ENCODE data around the gene TCF23.
"Not testable (repeated sequence)": the region's sequence is repeated elsewhere in the genome, so short reads cannot be mapped to it uniquely, and the experiment has no call there.

TCF23 gene

DNA sequence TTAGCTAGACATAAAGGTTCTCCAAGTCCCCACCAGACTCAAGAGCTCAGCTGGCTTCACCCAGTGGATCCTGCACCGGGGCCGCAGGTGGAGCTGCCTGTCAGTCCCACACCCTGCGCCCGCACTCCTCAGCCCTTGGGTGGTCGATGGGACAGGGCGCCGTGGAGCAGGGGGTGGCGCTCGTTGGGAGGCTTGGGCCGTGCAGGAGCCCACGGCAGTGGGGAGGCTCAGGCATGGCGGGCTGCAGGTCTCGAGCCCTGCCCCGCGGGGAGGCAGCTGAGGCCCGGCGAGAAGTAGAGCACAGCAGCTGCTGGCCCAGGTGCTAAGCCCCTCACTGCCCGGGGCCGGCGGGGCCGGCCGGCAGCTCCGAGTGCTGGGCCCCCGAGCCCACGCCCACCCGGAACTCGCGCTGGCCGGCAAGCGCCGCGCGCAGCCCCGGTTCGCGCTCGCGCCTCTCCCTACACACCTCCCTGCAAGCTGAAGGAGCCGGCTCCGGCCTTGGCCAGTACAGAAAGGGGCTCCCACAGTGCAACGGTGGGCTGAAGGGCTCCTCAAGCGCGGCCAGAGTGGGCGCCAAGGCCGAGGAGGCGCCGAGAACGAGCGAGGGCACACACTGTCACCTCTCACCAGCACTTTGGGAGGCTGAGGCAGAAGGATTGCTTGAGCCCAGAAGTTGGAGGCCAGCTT is 37.3 kb upstream of the TCF23 start:
- H3K9me3 ChIP-seq (ENCODE audit: control insufficient read depth, insufficient read depth, low read length); H3K36me3 ChIP-seq (ENCODE audit: control insufficient read depth, low read length); H3K9me2 ChIP-seq (replicated peaks; ENCODE audit: control insufficient read depth, low read length); H3K4me3 ChIP-seq (ENCODE audit: low read length); H3K4me1 ChIP-seq (ENCODE audit: control insufficient read depth, low read length); H3K27me3 ChIP-seq (ENCODE audit: control insufficient read depth, low read length); H3K27ac ChIP-seq (ENCODE audit: low read depth, low read length); H4K20me1 ChIP-seq (ENCODE audit: control insufficient read depth, insufficient read depth, low read depth, low read length); H3K4me2 ChIP-seq (ENCODE audit: low read length); H3K79me2 ChIP-seq (ENCODE audit: control insufficient read depth, low read length); H3F3A ChIP-seq (ENCODE audit: control insufficient read depth, insufficient read depth): not testable (repeated sequence)

GRCh38 chr2:27115519-27115918 is 33.3 kb upstream of the TCF23 start:
- Histone ChIP-seq H3K36me3 (ENCODE audit: control insufficient read depth, low read length) (no peaks in the 10 kb centered on the region), H3K9me2 (replicated peaks; ENCODE audit: control insufficient read depth, low read length) (no peaks in the 10 kb centered on the region), H3K4me1 (ENCODE audit: control insufficient read depth, low read length) (peaks cover 3% of the 10 kb centered on the region; the same call in 1 of the 2 replicates), H3K9me3 (ENCODE audit: control insufficient read depth, insufficient read depth, low read length) (no peaks in the 10 kb centered on the region), H3K27me3 (ENCODE audit: control insufficient read depth, low read length) (peaks cover 6% of the 10 kb centered on the region; the same call in 1 of the 2 replicates), H3K79me2 (ENCODE audit: control insufficient read depth, low read length) (no peaks in the 10 kb centered on the region), H3K4me3 (ENCODE audit: low read length) (no peak overlapping the region), H3K27ac (ENCODE audit: low read depth, low read length) (no peak overlapping the region), H4K20me1 (ENCODE audit: control insufficient read depth, insufficient read depth, low read depth, low read length) (no peaks in the 10 kb centered on the region), H3F3A (ENCODE audit: control insufficient read depth, insufficient read depth) (no peaks in the 10 kb centered on the region), H3K4me2 (ENCODE audit: low read length) (no peak overlapping the region)
- no peak for TF ChIP-seq EZH2phosphoT487 (IDR thresholded peaks at IDR 0.05; ENCODE audit: borderline replicate concordance, low read length)
- TF ChIP-seq, protein P1, sequence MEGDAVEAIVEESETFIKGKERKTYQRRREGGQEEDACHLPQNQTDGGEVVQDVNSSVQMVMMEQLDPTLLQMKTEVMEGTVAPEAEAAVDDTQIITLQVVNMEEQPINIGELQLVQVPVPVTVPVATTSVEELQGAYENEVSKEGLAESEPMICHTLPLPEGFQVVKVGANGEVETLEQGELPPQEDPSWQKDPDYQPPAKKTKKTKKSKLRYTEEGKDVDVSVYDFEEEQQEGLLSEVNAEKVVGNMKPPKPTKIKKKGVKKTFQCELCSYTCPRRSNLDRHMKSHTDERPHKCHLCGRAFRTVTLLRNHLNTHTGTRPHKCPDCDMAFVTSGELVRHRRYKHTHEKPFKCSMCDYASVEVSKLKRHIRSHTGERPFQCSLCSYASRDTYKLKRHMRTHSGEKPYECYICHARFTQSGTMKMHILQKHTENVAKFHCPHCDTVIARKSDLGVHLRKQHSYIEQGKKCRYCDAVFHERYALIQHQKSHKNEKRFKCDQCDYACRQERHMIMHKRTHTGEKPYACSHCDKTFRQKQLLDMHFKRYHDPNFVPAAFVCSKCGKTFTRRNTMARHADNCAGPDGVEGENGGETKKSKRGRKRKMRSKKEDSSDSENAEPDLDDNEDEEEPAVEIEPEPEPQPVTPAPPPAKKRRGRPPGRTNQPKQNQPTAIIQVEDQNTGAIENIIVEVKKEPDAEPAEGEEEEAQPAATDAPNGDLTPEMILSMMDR (IDR thresholded peaks at IDR 0.05; ENCODE audit: low read depth, low read length, poor library complexity, severe bottlenecking), result no peak

DNA sequence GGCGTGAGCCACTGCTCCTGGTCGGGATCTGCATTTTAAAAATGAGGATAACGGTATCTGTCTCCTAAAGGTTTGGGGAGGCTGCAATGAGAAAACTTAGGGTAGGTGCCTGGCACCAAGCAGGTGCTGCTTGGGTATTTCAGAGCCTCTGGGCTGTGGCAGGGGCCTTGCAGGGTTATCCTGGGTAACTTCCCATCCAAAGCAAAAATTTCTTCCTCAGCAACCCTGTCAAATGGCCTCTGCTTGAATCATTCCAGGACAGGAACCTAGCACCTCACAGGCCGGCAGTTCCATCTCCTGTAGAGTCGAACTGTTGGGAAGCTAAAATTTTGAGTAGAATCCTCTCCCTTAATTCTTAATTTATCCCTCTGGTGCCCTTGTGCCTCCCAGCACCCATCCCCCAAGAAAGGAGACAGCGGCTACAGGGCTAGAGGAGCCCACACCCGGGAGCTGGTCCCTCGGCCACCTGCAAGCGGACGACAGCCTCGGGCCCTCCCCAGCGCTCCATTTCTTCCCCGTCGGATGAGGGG is 30.7 kb upstream of the TCF23 start:
- Histone ChIP-seq H3K36me3 (ENCODE audit: control insufficient read depth, low read length) (no peaks in the 10 kb centered on the region), H3K4me3 (ENCODE audit: low read length) (peak overlapping the region; percentile 55), H3K9me3 (ENCODE audit: control insufficient read depth, insufficient read depth, low read length) (no peaks in the 10 kb centered on the region), H3K79me2 (ENCODE audit: control insufficient read depth, low read length) (no peaks in the 10 kb centered on the region), H3F3A (ENCODE audit: control insufficient read depth, insufficient read depth) (no peaks in the 10 kb centered on the region), H3K27ac (ENCODE audit: low read depth, low read length) (no peak overlapping the region), H3K9me2 (replicated peaks; ENCODE audit: control insufficient read depth, low read length) (no peaks in the 10 kb centered on the region), H3K4me1 (ENCODE audit: control insufficient read depth, low read length) (peaks cover 3% of the 10 kb centered on the region), H3K4me2 (ENCODE audit: low read length) (peak overlapping the region; percentile 65), H3K27me3 (ENCODE audit: control insufficient read depth, low read length) (peaks cover 19% of the 10 kb centered on the region), H4K20me1 (ENCODE audit: control insufficient read depth, insufficient read depth, low read depth, low read length) (no peaks in the 10 kb centered on the region)
- TF ChIP-seq, protein P1 (IDR thresholded peaks at IDR 0.05; ENCODE audit: low read depth, low read length, poor library complexity, severe bottlenecking), result no peak
- no peak for TF ChIP-seq EZH2phosphoT487 (IDR thresholded peaks at IDR 0.05; ENCODE audit: borderline replicate concordance, low read length)

DNA sequence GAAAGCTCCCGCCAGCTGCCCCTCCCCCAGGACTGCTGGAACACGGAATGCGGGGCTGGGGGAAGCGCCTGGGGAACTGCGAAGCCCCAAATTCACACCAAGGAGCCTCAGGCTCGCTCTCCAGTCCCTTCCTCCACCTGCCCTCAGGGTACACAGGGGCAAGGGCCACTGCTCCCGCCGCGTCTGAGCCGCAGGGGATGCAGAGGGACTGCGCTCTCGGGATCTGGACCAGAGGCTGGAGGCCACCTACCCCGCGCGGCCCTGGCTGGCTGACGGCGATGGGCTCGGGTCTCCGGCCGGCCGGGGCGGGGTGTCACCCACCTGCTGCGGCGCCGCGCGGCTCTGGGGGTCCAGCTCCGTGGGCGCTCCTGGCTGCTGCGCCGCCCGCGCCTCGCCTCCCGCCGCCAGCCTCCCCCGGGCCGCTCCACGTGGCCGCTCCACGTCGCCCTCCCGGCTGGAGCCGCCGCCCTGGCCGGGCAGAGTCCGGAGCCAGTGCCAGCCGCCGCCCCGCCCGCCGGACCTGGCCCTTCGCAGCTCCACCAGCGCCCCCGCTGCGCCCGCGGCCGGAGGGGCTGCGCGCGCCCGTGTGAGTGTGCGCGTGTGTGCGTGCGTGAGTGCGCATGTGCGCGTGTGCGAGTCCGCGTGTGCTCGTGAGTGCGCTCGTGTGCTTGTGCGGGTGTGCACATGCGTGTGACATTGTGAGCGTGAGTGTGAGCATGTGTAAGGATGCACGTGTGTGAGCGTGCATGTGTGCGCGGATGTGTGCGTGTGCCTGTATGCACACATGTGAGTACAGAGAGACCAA is 30.1 kb upstream of the TCF23 start, which contains the start of gene CGREF1:
CGREF1 (minus strand) TSS at position 604 of the 805 bp plus-strand sequence. CDS start 14,762 bp downstream, outside the sequence.
- Histone ChIP-seq H3K27ac (ENCODE audit: low read depth, low read length) (no peak within 1 kb of the TSS), H3K79me2 (ENCODE audit: control insufficient read depth, low read length) (no peaks in the 10 kb centered on the region), H3K4me3 (ENCODE audit: low read length) (peak within 1 kb of the TSS; percentile 55), H3F3A (ENCODE audit: control insufficient read depth, insufficient read depth) (no peaks in the 10 kb centered on the region), H3K4me2 (ENCODE audit: low read length) (peak within 1 kb of the TSS; percentile 65), H4K20me1 (ENCODE audit: control insufficient read depth, insufficient read depth, low read depth, low read length) (no peaks in the 10 kb centered on the region), H3K9me3 (ENCODE audit: control insufficient read depth, insufficient read depth, low read length) (no peaks in the 10 kb centered on the region), H3K4me1 (ENCODE audit: control insufficient read depth, low read length) (peaks cover 9% of the 10 kb centered on the region), H3K9me2 (replicated peaks; ENCODE audit: control insufficient read depth, low read length) (no peaks in the 10 kb centered on the region), H3K27me3 (ENCODE audit: control insufficient read depth, low read length) (peaks cover 25% of the 10 kb centered on the region), H3K36me3 (ENCODE audit: control insufficient read depth, low read length) (no peaks in the 10 kb centered on the region)
- TF ChIP-seq, protein P1 (IDR thresholded peaks at IDR 0.05; ENCODE audit: low read depth, low read length, poor library complexity, severe bottlenecking), result no peak
- TF ChIP-seq EZH2phosphoT487 (IDR thresholded peaks at IDR 0.05; ENCODE audit: borderline replicate concordance, low read length), result no peak

DNA sequence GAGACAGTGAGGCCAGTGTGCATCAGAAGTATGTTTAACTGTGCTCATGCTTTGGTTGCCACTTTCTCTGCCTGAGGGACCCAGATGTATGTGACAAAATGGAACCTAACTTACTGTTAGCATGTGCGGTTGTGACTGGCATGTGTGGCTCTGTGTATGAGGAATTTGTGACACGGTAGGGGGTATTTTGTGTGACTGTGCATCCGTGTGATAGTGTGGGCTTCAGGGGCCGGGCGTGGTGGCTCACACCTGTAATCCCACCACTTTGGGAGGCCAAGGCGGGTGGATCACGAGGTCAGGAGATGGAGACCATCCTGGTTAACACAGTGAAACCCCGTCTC is 29.5 kb upstream of the TCF23 start:
- Histone ChIP-seq H3K27me3 (ENCODE audit: control insufficient read depth, low read length) (peaks cover 29% of the 10 kb centered on the region), H3K4me1 (ENCODE audit: control insufficient read depth, low read length) (peaks cover 13% of the 10 kb centered on the region), H3K4me3 (ENCODE audit: low read length) (peak overlapping the region; percentile 55), H3K4me2 (ENCODE audit: low read length) (peak overlapping the region; percentile 65)
- H3K9me3 ChIP-seq (ENCODE audit: control insufficient read depth, insufficient read depth, low read length); H3K79me2 ChIP-seq (ENCODE audit: control insufficient read depth, low read length); H4K20me1 ChIP-seq (ENCODE audit: control insufficient read depth, insufficient read depth, low read depth, low read length); H3K9me2 ChIP-seq (replicated peaks; ENCODE audit: control insufficient read depth, low read length); H3K36me3 ChIP-seq (ENCODE audit: control insufficient read depth, low read length); H3F3A ChIP-seq (ENCODE audit: control insufficient read depth, insufficient read depth); H3K27ac ChIP-seq (ENCODE audit: low read depth, low read length): not testable (repeated sequence)
